Liver (tissue), 9 donors: Measurements from ENCODE around the gene MRPL44. TPM values are rescaled to one million over a fixed set of nuclear protein-coding genes. Genes with fewer than 3 reads are reported as not detected.
A peak's percentile ranks its signal among the peaks of the same experiment; 100 is the strongest.

Experiments used
- DNase-seq: peaks from one replicate; pipeline ENCODE4 v3.0.0-alpha.2; 2017; ENCODE audit warnings: low spot score
- H3K27ac ChIP-seq, 2 donors: one replicate each; pipeline ENCODE4 v1.7.0; 2013; ENCODE audit warnings: inconsistent platforms in 2 of 2, low read length in 2 of 2, control low read depth in 1 of 2, low read depth in 1 of 2, mild to moderate bottlenecking in 1 of 2
- H3K27me3 ChIP-seq, 4 donors: one replicate each; pipeline versions ENCODE4 v1.6.1 to v1.7.0; 2013; ENCODE audit warnings: low read length in 3 of 4, inconsistent platforms in 1 of 4, mild to moderate bottlenecking in 1 of 4, moderate library complexity in 1 of 4; ENCODE audit not compliant: control insufficient read depth in 4 of 4, insufficient read depth in 4 of 4
- H3K36me3 ChIP-seq, 4 donors: one replicate each; pipeline versions ENCODE4 v1.6.1 to v1.7.0; 2013; ENCODE audit warnings: low read length in 3 of 4, mild to moderate bottlenecking in 3 of 4, low read depth in 1 of 4, moderate library complexity in 1 of 4; ENCODE audit not compliant: control insufficient read depth in 4 of 4, insufficient read depth in 3 of 4
- H3K4me1 ChIP-seq, 4 donors: one replicate each; pipeline versions ENCODE4 v1.6.1 to v1.7.0; 2013; ENCODE audit warnings: low read length in 3 of 4, mild to moderate bottlenecking in 3 of 4, moderate library complexity in 1 of 4; ENCODE audit not compliant: control insufficient read depth in 4 of 4, insufficient read depth in 4 of 4
- H3K4me3 ChIP-seq, 3 donors: one replicate each; pipeline versions ENCODE4 v1.6.1 to v1.7.0; 2013; ENCODE audit warnings: low read length in 3 of 3, control low read depth in 1 of 3, low read depth in 1 of 3, mild to moderate bottlenecking in 1 of 3
- H3K9ac ChIP-seq, 2 donors: one replicate each; pipeline ENCODE4 v1.7.0; 2013; ENCODE audit warnings: low read length in 2 of 2, mild to moderate bottlenecking in 2 of 2, moderate library complexity in 2 of 2, control low read depth in 1 of 2, low read depth in 1 of 2
- H3K9me3 ChIP-seq, 4 donors: one replicate each; pipeline versions ENCODE4 v1.6.1 to v1.7.0; 2013; ENCODE audit warnings: low read length in 3 of 4; ENCODE audit not compliant: control insufficient read depth in 4 of 4
- ATF3 ChIP-seq: IDR thresholded peaks from 2 replicates; pipeline ENCODE4 v1.6.1; 2016; ENCODE audit warnings: antibody characterized with exemption
- CTCF ChIP-seq: fragments of 150-350 bp; IDR thresholded peaks from 2 replicates; pipeline ENCODE4 v1.5.1; 2017; ENCODE audit warnings: improper control_type of control experiment, low read depth, low read length; ENCODE audit not compliant: missing input control
- EGR1 ChIP-seq, 2 donors: IDR thresholded peaks; 2 replicates each; pipeline ENCODE4 v1.6.1; 2016 to 2018; ENCODE audit warnings: antibody characterized with exemption in 2 of 2, low read depth in 2 of 2
- FOXA1 ChIP-seq: IDR thresholded peaks from 2 replicates; pipeline ENCODE4 v1.6.1; 2016; ENCODE audit warnings: antibody characterized with exemption
- FOXA2 ChIP-seq: IDR thresholded peaks from 2 replicates; pipeline ENCODE4 v1.6.1; 2016; ENCODE audit warnings: antibody characterized with exemption
- GABPA ChIP-seq, 2 donors: IDR thresholded peaks in 1 of 2; conservative IDR thresholded peaks in 1 of 2; 2 replicates each; pipeline ENCODE4 v1.6.1; 2016; ENCODE audit warnings: antibody characterized with exemption in 2 of 2, mild to moderate bottlenecking in 1 of 2, moderate library complexity in 1 of 2
- HNF4A ChIP-seq, 2 donors: conservative IDR thresholded peaks; 2 replicates each; pipeline ENCODE4 v1.6.1; 2016; ENCODE audit warnings: antibody characterized with exemption in 2 of 2, mild to moderate bottlenecking in 2 of 2
- HNF4G ChIP-seq: IDR thresholded peaks from 2 replicates; pipeline ENCODE4 v1.6.1; 2016; ENCODE audit warnings: antibody characterized with exemption
- JUND ChIP-seq, 2 donors: IDR thresholded peaks; 2 replicates each; pipeline ENCODE4 v1.6.1; 2016; ENCODE audit warnings: antibody characterized with exemption in 2 of 2
- NR2F2 ChIP-seq: IDR thresholded peaks from 2 replicates; pipeline ENCODE4 v1.6.1; 2016; ENCODE audit warnings: antibody characterized with exemption
- RAD21 ChIP-seq, 2 donors: IDR thresholded peaks; 2 replicates each; pipeline ENCODE4 v1.6.1; 2016; ENCODE audit warnings: antibody characterized with exemption in 2 of 2, mild to moderate bottlenecking in 2 of 2
- REST ChIP-seq: IDR thresholded peaks from 2 replicates; pipeline ENCODE4 v1.6.1; 2016; ENCODE audit warnings: antibody characterized with exemption, mild to moderate bottlenecking
- RXRA ChIP-seq, 2 donors: IDR thresholded peaks; 2 replicates each; pipeline ENCODE4 v1.6.1; 2017 to 2018; ENCODE audit warnings: antibody characterized with exemption in 2 of 2, mild to moderate bottlenecking in 1 of 2
- SP1 ChIP-seq: IDR thresholded peaks from 2 replicates; pipeline ENCODE4 v1.6.1; 2018; ENCODE audit warnings: antibody characterized with exemption, mild to moderate bottlenecking
- TAF1 ChIP-seq: conservative IDR thresholded peaks from 2 replicates; pipeline ENCODE4 v1.6.1; 2016; ENCODE audit warnings: antibody characterized with exemption, mild to moderate bottlenecking
- YY1 ChIP-seq: IDR thresholded peaks from 2 replicates; pipeline ENCODE4 v1.6.1; 2016; ENCODE audit warnings: antibody characterized with exemption, mild to moderate bottlenecking
- WGBS: extraction: QIAGEN DNeasy Blood & Tissue Kit; methylation state at CpG from one replicate; pipeline ENCODE4 v1.1.7; 2013; 5-methylcytosine and 5-hydroxymethylcytosine counted together
- polyA plus RNA-seq, 2 donors: library from polyadenylated mRNA; stranded (reverse) in 1 of 2; unstranded in 1 of 2; fragments of 200-250 nt in 1 of 2; fragments of >200 nt in 1 of 2; fragmentation: Nextera tagmentation in 1 of 2; extraction: Ambion mirVana in 1 of 2; gene quantifications; one replicate each; pipeline versions ENCODE4 v1.2.1 to v1.2.3, GENCODE V29; 2013 to 2015
- total RNA-seq, 2 donors: library from RNA; depleted of rRNA; stranded (reverse); fragments of >200 nt; gene quantifications; one replicate each; pipeline ENCODE4 v1.2.3, GENCODE V29; 2014
- TF ChIP-seq, protein P1 (sequence below): IDR thresholded peaks from 2 replicates; pipeline ENCODE4 v1.6.1; 2016; ENCODE audit warnings: antibody characterized with exemption
- TF ChIP-seq, protein P2 (sequence below): IDR thresholded peaks from 2 replicates; pipeline ENCODE4 v1.6.1; 2016; ENCODE audit warnings: antibody characterized with exemption
- donor health status: healthy.
- donor health status: healthy.
- donor health status: healthy.
- donor health status: healthy.
- donor health status: healthy.

MRPL44 gene
- total RNA-seq (10 to 100 TPM; 22.0 to 25.5 TPM), polyA plus RNA-seq (10 to 100 TPM; 19.0 to 27.8 TPM)

- H3K27me3 ChIP-seq, result no peaks in the 10 kb centered on the region
- DNase-seq, result peak; percentile 97
- TF ChIP-seq HNF4G (no peak), FOXA1 (peak; percentile 74), TAF1 (peak; percentile 93), FOXA2 (no peak), YY1 (peak; percentile 99), RXRA (IDR thresholded peaks at IDR 0.05) (peak; percentile 62 to 77), NR2F2 (peak; percentile 66), REST (peak; percentile 92), HNF4A (conservative IDR thresholded peaks at IDR 0.05) (peak; percentile 47 to 66), CTCF (no peak), ATF3 (peak; percentile 49), RAD21 (IDR thresholded peaks at IDR 0.05) (peak; percentile 50 to 65), JUND (IDR thresholded peaks at IDR 0.05) (peak; percentile 36 to 49), GABPA (IDR thresholded peaks at IDR 0.05 in 1 of 2, conservative IDR thresholded peaks at IDR 0.05 in 1 of 2) (peak; percentile 97), SP1 (peak; percentile 88), EGR1 (IDR thresholded peaks at IDR 0.05; ENCODE audit: low read depth in 2 of 2) (peak; percentile 35 to 54)
- TF ChIP-seq, protein P1, sequence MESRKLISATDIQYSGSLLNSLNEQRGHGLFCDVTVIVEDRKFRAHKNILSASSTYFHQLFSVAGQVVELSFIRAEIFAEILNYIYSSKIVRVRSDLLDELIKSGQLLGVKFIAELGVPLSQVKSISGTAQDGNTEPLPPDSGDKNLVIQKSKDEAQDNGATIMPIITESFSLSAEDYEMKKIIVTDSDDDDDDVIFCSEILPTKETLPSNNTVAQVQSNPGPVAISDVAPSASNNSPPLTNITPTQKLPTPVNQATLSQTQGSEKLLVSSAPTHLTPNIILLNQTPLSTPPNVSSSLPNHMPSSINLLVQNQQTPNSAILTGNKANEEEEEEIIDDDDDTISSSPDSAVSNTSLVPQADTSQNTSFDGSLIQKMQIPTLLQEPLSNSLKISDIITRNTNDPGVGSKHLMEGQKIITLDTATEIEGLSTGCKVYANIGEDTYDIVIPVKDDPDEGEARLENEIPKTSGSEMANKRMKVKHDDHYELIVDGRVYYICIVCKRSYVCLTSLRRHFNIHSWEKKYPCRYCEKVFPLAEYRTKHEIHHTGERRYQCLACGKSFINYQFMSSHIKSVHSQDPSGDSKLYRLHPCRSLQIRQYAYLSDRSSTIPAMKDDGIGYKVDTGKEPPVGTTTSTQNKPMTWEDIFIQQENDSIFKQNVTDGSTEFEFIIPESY, result peak; percentile 86
- TF ChIP-seq, protein P2, sequence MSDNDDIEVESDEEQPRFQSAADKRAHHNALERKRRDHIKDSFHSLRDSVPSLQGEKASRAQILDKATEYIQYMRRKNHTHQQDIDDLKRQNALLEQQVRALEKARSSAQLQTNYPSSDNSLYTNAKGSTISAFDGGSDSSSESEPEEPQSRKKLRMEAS, result peak; percentile 71
- H3K9me3 ChIP-seq, result no peaks in the 10 kb centered on the region
- H3K4me3 ChIP-seq, result peak within 1 kb of the TSS; percentile 65 to 95 (median 94)
- peaks cover 1 to 33% (median 26%) of the 10 kb centered on the region in 4 donors for H3K4me1 ChIP-seq
- H3K36me3 ChIP-seq, result peaks cover 0 to 16% (median 3%) of the 10 kb centered on the region in 4 donors
- H3K9ac ChIP-seq, result peak within 1 kb of the TSS; percentile 77 to 97
- WGBS, result under 1% methylated on average over 65 of the region's 65 CpGs
- peak within 1 kb of the TSS; percentile 33 to 58 for H3K27ac ChIP-seq
Observed at GRCh38 chr2:223957092-223957851, at the start of gene MRPL44. TSS of gene MRPL44 (plus strand) at chr2:223957463. CDS start at chr2:223957473, 10 bp downstream.
